Measurements from ENCODE around the gene MTA2. TPM values are rescaled to one million over a fixed set of nuclear protein-coding genes. Genes with fewer than 3 reads are reported as not detected.

Gene MTA2
- total RNA-seq, 2 donors from 2014 or later, result 26.2 to 29.3 TPM

GRCh38 chr11:62644220-62644619 is 42.6 kb upstream of the MTA2 start:
- peak overlapping the region in 1 of 4 donors; percentile 13 for H3K27ac ChIP-seq
- 81 to 86% methylated on average over 8 of the region's 8 CpGs for WGBS, 2 donors
- TF ChIP-seq POLR2A (IDR thresholded peaks at IDR 0.05) (no peak), CTCF (IDR thresholded peaks at IDR 0.05) (no peak)
- H3K27me3 ChIP-seq, result no peaks in the 10 kb centered on the region
- no peaks in the 10 kb centered on the region for H3K9me3 ChIP-seq
- ATAC-seq, result no peak
- no peak overlapping the region for H3K4me3 ChIP-seq
- intact Hi-C loops (cut with DNase I), result no loop called here
- H3K4me1 ChIP-seq, result peaks cover 34% of the 10 kb centered on the region
- H3K36me3 ChIP-seq (replicated peaks in 1 of 2; ENCODE audit: insufficient read depth in 1 of 2, low read depth in 2 of 2), result peaks cover 0 to 6% of the 10 kb centered on the region in 2 donors
- DNase-seq, result no peak

- Histone ChIP-seq H3K4me3 (no peak overlapping the region), H3K4me1 (no peaks in the 10 kb centered on the region), H3K27me3 (no peaks in the 10 kb centered on the region), H3K36me3 (replicated peaks in 1 of 2; ENCODE audit: insufficient read depth in 1 of 2, low read depth in 2 of 2) (peaks cover 46 to 65% of the 10 kb centered on the region in 2 donors), H3K9me3 (no peaks in the 10 kb centered on the region), H3K27ac (no peak overlapping the region)
- WGBS, 2 donors, result 76 to 78% methylated on average over 2 to 6 of the region's 6 CpGs
- TF ChIP-seq CTCF (IDR thresholded peaks at IDR 0.05) (no peak), POLR2A (IDR thresholded peaks at IDR 0.05) (no peak)
- no peak for DNase-seq
- no peak for ATAC-seq
- intact Hi-C loops (cut with DNase I), result no loop called here
Measured at GRCh38 chr11:62632492-62632891, 30.8 kb upstream of the MTA2 start.

GRCh38 chr11:62627713-62628112 is 26.0 kb upstream of the MTA2 start:
- Histone ChIP-seq H3K27me3 (no peaks in the 10 kb centered on the region), H3K4me3 (no peak overlapping the region), H3K4me1 (no peaks in the 10 kb centered on the region), H3K27ac (no peak overlapping the region), H3K36me3 (replicated peaks in 1 of 2; ENCODE audit: insufficient read depth in 1 of 2, low read depth in 2 of 2) (peaks cover 36 to 64% of the 10 kb centered on the region in 2 donors), H3K9me3 (no peaks in the 10 kb centered on the region)
- TF ChIP-seq CTCF (IDR thresholded peaks at IDR 0.05), result no peak
- TF ChIP-seq POLR2A (IDR thresholded peaks at IDR 0.05), result no peak
- ATAC-seq (no peak), DNase-seq (no peak)
- intact Hi-C loops (cut with DNase I), result no loop called here
- WGBS, 2 donors, result 91 to 98% methylated on average over 3 of the region's 3 CpGs

- no peak for TF ChIP-seq CTCF (IDR thresholded peaks at IDR 0.05)
- TF ChIP-seq POLR2A (IDR thresholded peaks at IDR 0.05), result no peak
Measured at GRCh38 chr11:62622476-62623089, 20.9 kb upstream of the MTA2 start.

More at GRCh38 chr11:62622476-62623089, 20.9 kb upstream of the MTA2 start:
- intact Hi-C loops (cut with DNase I), result no loop called here
- 83 to 84% methylated on average over 7 of the region's 7 CpGs for WGBS, 2 donors
- H3K36me3 ChIP-seq (replicated peaks in 1 of 2; ENCODE audit: insufficient read depth in 1 of 2, low read depth in 2 of 2), result peaks cover 15 to 23% of the 10 kb centered on the region in 2 donors
- H3K27me3 ChIP-seq, result no peaks in the 10 kb centered on the region
- H3K9me3 ChIP-seq, result no peaks in the 10 kb centered on the region
- ATAC-seq (no peak), DNase-seq (no peak)
- H3K27ac ChIP-seq, result peak overlapping the region; percentile 40 to 86 (median 80)
- no peak overlapping the region for H3K4me3 ChIP-seq
- H3K4me1 ChIP-seq, result peaks cover 19% of the 10 kb centered on the region

Measured in body of pancreas (tissue), 4 donors.